ENCODE results near the gene EEF2. TPM values are rescaled to one million over a fixed set of nuclear protein-coding genes. Genes with fewer than 3 reads are reported as not detected.

The EEF2 gene
- total RNA-seq (ENCODE audit: unreplicated experiment) = 2,896 TPM
- long read RNA-seq, transcript EEF2-201 (15 exons, 3,164 nt) = major isoform, 242 of 298 reads
- long read RNA-seq, partial matches to known transcripts = 45 of 298 reads
- long read RNA-seq, other reads (novel, unspliced or antisense) = 10 of 298 reads

DNA sequence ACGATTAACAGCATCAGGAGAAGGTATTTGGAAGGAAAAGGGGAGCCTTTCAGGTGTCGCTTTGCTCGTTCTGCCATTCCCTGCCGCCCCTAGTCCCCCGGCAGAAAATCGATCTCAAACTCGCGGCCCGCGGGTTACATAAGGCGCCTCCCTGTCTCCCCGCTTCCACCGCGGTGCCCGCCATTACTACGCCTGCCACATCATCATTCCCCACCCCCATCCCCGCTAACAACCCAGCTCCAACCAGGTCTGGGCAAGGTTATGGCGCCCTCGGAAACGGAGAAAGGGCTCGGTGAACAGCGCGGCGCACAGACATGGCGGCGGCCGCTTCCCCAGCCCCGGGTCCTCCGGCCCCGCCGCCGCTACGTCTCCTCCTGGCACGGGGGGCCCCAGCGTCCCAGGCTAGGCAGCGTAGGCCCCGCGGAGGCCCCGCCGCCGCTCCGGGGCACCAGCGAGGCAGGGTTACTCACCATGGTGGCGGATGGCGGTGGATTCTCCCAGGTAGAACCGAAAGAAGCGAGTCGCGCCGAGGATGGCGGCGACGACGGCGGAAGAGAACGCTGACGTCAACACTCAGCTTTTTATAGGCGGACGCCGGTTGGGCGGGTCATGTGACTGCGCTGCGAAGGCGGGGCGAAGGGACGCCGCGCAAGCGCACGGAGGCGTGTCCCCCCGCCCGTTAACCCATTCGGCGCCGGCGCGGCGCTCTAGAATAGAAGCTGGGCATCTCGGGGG is at the start of gene EEF2:
EEF2 (minus strand) TSS at position 556 of the 735 bp plus-strand sequence; CDS start at position 473, 83 bp downstream.
- Mint-ChIP-seq H3K4me1 (ENCODE audit: unreplicated experiment) (peaks cover 27% of the 10 kb centered on the region), H3K36me3 (ENCODE audit: low read depth, unreplicated experiment) (peaks cover 29% of the 10 kb centered on the region), H3K4me3 (ENCODE audit: unreplicated experiment) (peak within 1 kb of the TSS; percentile 99), H3K27me3 (ENCODE audit: unreplicated experiment) (peaks cover 19% of the 10 kb centered on the region), H3K27ac (ENCODE audit: unreplicated experiment) (peak within 1 kb of the TSS; percentile 97), H3K9me3 (ENCODE audit: unreplicated experiment) (no peaks in the 10 kb centered on the region)
- DNase-seq (ENCODE audit: low spot score) = peak; percentile 91
- TF ChIP-seq, protein P1, sequence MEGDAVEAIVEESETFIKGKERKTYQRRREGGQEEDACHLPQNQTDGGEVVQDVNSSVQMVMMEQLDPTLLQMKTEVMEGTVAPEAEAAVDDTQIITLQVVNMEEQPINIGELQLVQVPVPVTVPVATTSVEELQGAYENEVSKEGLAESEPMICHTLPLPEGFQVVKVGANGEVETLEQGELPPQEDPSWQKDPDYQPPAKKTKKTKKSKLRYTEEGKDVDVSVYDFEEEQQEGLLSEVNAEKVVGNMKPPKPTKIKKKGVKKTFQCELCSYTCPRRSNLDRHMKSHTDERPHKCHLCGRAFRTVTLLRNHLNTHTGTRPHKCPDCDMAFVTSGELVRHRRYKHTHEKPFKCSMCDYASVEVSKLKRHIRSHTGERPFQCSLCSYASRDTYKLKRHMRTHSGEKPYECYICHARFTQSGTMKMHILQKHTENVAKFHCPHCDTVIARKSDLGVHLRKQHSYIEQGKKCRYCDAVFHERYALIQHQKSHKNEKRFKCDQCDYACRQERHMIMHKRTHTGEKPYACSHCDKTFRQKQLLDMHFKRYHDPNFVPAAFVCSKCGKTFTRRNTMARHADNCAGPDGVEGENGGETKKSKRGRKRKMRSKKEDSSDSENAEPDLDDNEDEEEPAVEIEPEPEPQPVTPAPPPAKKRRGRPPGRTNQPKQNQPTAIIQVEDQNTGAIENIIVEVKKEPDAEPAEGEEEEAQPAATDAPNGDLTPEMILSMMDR (IDR thresholded peaks at IDR 0.05; ENCODE audit: unreplicated experiment) = no peak

DNA sequence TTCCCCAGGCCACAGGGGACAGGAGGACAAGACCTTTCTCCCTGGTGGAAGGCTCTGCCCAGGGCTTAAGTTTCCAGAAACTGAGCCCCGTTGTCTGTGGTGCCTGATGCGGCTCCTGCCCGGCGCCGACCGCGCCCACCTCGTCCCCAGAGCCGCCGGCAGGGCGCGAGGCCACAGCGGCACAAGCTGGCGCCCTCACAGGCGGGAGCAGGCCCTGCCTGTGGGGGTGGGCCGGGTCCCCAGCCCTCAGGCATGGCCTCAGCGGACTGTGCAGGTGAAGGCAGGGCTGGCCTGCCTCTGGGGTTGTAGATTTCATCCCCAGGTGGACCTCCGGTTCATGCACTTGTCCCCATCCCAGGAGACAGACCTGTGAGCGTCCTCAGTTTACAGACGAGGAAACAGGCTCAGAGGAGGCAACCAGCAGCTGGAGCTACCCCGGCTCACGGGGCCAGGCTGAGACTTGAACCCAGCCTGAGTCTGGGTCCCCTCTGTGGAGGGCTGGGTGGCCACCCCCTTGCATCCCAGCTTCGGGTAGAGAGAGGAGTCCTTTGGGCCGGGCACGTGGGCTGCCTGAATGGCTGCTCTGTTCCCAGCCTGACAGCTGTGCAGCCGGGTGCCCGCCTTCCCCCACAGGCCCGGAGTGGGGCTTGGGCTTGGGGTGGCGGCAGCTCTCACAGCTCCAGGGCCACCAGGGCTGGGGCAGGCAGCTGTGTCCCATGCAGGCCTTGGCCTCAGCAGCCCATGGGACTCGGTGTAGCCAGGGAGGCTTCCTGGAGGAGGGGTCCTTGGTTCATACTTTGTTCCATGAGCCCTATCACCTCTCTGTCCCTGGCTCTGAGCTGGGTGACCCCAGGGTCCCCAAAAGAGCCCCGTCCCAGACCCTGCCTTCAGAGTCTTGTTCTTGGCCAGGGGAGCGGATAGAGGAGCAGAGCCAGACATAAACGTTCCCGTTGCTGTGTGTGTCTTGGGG is 49.1 kb upstream of the EEF2 start:
- no peak overlapping the region for H3K4me3 Mint-ChIP-seq (ENCODE audit: unreplicated experiment)
- H3K27me3 Mint-ChIP-seq (ENCODE audit: unreplicated experiment) = peaks cover 6% of the 10 kb centered on the region
- no peaks in the 10 kb centered on the region for H3K9me3 Mint-ChIP-seq (ENCODE audit: unreplicated experiment)
- peak overlapping the region; percentile 57 for H3K27ac Mint-ChIP-seq (ENCODE audit: unreplicated experiment)
- no peaks in the 10 kb centered on the region for H3K4me1 Mint-ChIP-seq (ENCODE audit: unreplicated experiment)
- no peaks in the 10 kb centered on the region for H3K36me3 Mint-ChIP-seq (ENCODE audit: low read depth, unreplicated experiment)
- DNase-seq (ENCODE audit: low spot score) = no peak
- TF ChIP-seq, protein P1 (IDR thresholded peaks at IDR 0.05; ENCODE audit: unreplicated experiment) = no peak

DNA sequence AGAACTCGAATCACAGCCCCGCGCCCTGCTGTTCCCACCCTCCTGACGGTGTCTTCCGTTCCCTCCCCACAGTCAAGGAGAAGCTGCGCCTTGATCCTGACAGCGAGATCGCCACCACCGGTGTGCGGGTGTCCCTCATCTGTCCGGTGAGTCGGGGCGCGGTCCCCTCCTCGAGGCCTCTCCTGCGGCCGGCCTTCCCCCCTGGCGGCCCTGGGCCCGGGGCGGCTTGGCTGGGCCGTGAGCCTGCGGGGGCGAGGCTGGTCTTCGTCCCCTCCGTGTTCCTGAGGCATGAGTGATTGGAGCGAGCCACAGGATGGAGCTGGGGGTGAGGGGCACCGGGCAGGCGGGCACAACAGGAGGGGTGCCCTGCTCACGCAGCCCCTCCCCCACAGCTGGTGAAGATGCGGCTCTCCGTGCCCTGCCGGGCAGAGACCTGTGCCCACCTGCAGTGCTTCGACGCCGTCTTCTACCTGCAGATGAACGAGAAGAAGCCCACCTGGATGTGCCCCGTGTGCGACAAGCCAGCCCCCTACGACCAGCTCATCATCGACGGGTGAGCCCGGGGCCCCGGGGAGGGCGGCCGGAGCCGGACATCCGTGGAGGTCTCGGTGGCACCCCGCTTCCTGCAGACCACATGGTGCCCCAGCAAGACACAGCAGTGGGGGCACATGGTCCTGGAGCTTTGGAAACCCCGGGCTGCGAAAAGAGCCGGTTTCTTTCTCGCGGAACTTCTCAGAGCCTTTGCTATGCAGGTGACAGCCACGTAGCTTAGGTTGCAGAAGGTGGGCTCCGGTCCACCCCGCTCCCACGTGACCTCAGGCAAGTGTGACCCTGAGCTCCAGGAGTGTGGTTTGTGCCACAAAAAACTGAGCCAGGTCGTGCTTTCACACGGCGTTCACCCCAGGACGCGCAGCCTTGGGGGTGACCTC is 48.0 kb upstream of the EEF2 start:
- TF ChIP-seq, protein P1 (IDR thresholded peaks at IDR 0.05; ENCODE audit: unreplicated experiment) = no peak
- Mint-ChIP-seq H3K9me3 (ENCODE audit: unreplicated experiment) (no peaks in the 10 kb centered on the region), H3K4me1 (ENCODE audit: unreplicated experiment) (no peaks in the 10 kb centered on the region), H3K4me3 (ENCODE audit: unreplicated experiment) (no peak overlapping the region), H3K36me3 (ENCODE audit: low read depth, unreplicated experiment) (no peaks in the 10 kb centered on the region), H3K27me3 (ENCODE audit: unreplicated experiment) (peaks cover 8% of the 10 kb centered on the region), H3K27ac (ENCODE audit: unreplicated experiment) (no peak overlapping the region)
- no peak for DNase-seq (ENCODE audit: low spot score)

DNA sequence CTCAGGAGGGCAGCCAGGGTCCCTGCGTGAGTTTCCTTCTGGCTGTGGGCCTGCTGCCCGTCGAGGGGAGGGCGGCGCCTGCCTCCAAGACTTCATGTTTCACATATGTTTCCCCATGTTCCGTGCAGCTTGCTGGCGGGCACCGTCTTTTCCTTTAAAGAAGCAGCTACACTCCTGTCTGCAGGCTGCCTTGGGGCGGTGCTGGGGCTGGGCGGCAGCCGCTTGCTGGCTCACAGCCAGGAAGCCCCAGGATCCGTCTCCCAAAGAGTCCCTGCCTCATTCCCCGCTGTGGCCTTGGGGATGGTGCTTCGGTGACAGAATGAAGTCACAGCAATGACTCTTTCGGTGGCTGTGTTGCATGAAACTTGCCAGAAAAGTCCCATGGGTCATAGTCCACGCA is 47.2 kb upstream of the EEF2 start:
- no peaks in the 10 kb centered on the region for H3K9me3 Mint-ChIP-seq (ENCODE audit: unreplicated experiment)
- H3K4me1 Mint-ChIP-seq (ENCODE audit: unreplicated experiment) = no peaks in the 10 kb centered on the region
- no peak overlapping the region for H3K27ac Mint-ChIP-seq (ENCODE audit: unreplicated experiment)
- TF ChIP-seq, protein P1 (IDR thresholded peaks at IDR 0.05; ENCODE audit: unreplicated experiment) = no peak
- H3K4me3 Mint-ChIP-seq (ENCODE audit: unreplicated experiment) = no peak overlapping the region
- H3K27me3 Mint-ChIP-seq (ENCODE audit: unreplicated experiment) = peaks cover 8% of the 10 kb centered on the region
- no peak for DNase-seq (ENCODE audit: low spot score)
- no peaks in the 10 kb centered on the region for H3K36me3 Mint-ChIP-seq (ENCODE audit: low read depth, unreplicated experiment)

All from endothelial cell (in vitro differentiated cells).